Measurements from ENCODE around the gene CARMIL1.

The CARMIL1 gene

GRCh38 chr6:25359191-25359861 lies 80.2 kb downstream of the CARMIL1 start:
- ChIA-PET CTCF (interaction anchor here (1.1 kb wide), 1 partner anchor 80 kb away, joined by 4 read pairs; the partner anchor contains the start of gene CARMIL1), POLR2A (no interaction called here)
- peak; percentile 23 for DNase-seq (ENCODE audit: low read depth, low spot score)
- TF ChIP-seq, protein P1, sequence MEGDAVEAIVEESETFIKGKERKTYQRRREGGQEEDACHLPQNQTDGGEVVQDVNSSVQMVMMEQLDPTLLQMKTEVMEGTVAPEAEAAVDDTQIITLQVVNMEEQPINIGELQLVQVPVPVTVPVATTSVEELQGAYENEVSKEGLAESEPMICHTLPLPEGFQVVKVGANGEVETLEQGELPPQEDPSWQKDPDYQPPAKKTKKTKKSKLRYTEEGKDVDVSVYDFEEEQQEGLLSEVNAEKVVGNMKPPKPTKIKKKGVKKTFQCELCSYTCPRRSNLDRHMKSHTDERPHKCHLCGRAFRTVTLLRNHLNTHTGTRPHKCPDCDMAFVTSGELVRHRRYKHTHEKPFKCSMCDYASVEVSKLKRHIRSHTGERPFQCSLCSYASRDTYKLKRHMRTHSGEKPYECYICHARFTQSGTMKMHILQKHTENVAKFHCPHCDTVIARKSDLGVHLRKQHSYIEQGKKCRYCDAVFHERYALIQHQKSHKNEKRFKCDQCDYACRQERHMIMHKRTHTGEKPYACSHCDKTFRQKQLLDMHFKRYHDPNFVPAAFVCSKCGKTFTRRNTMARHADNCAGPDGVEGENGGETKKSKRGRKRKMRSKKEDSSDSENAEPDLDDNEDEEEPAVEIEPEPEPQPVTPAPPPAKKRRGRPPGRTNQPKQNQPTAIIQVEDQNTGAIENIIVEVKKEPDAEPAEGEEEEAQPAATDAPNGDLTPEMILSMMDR (IDR thresholded peaks at IDR 0.05; ENCODE audit: insufficient read depth, low read length, missing control alignments), result no peak
- 0 out of 2 replicates have a peak overlapping the region, but pooled peaks have one; percentile 6 for H3K4me3 ChIP-seq (ENCODE audit: low read depth, low read length)

DNA sequence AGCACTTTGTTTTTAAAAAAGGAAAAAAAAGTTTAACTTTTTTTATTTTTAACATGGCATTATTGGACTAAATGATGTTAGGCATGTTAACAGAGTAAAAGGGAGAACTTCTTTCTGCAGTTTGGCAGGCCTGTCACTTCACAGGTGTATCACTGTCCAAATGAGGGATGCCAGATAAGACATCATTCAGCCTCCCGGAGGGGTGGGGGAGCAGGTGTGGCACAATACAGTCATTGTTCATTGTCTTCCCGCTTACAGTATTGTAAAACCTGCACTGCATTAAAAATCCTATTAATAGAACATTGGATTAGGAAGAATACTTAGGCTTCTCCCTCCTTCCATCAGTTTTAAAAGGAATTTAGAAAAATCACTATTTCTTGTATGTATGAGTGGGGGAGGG lies 80.7 kb downstream of the CARMIL1 start:
- no peak overlapping the region for H3K4me3 ChIP-seq (ENCODE audit: low read depth, low read length)
- CTCF ChIA-PET, result interaction anchor here (1.1 to 2.5 kb wide), 2 partner anchors 81 to 137 kb away, joined by 4 to 6 read pairs; partner anchors contain the start of gene CARMIL1
- TF ChIP-seq, protein P1 (IDR thresholded peaks at IDR 0.05; ENCODE audit: insufficient read depth, low read length, missing control alignments), result no peak
- no peak for DNase-seq (ENCODE audit: low read depth, low spot score)
- POLR2A ChIA-PET, result no interaction called here

DNA sequence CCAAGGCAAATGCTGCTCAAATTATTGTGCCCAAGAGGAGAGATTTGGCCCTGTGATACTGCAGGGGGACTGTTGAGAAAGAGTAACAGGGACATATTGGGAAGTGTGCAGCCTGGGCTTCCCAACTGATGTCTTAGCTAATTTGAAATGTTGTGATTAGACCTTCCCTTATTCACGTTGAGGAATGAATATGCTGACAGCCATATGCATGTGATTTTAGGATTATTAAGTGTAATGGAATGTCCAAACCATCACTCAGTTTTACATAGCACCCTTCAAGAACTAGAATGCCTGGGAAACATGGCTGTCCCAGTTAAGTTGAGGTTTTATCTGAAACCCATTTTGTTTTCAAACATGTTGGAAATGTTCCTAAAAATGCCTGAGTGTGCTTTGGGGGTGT lies 81.4 kb downstream of the CARMIL1 start:
- TF ChIP-seq, protein P1 (IDR thresholded peaks at IDR 0.05; ENCODE audit: insufficient read depth, low read length, missing control alignments), result no peak
- POLR2A ChIA-PET, result no interaction called here
- H3K4me3 ChIP-seq (ENCODE audit: low read depth, low read length), result no peak overlapping the region
- peak; percentile 52 for DNase-seq (ENCODE audit: low read depth, low spot score)
- CTCF ChIA-PET, result interaction anchor here (2.5 kb wide), 1 partner anchor 137 kb away, joined by 6 read pairs; no protein-coding TSS in a partner anchor

GRCh38 chr6:25363427-25363826 lies 84.3 kb downstream of the CARMIL1 start:
- POLR2A ChIA-PET, result no interaction called here
- H3K4me3 ChIP-seq (ENCODE audit: low read depth, low read length), result no peak overlapping the region
- CTCF ChIA-PET, result no interaction called here
- TF ChIP-seq, protein P1 (IDR thresholded peaks at IDR 0.05; ENCODE audit: insufficient read depth, low read length, missing control alignments), result no peak
- no peak for DNase-seq (ENCODE audit: low read depth, low spot score)

DNA sequence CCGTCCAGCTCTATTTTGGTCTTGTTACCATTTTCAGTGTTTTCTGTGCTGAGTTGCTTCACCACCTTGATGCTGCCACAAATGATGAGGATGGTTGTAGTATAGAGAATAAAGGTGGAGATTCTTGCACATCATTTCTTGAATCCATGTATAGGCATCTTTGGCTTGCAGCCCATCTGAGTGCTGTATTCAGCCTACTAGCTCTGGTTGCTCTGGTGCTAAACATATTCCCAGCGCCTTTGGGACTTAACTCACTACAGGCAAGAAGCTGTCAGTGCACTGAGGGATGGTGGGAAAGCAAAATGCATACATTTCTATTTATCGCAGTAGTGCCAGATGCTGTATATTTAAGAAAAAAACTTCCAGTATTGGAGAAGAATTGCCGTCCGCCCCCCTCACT lies 86.0 kb downstream of the CARMIL1 start:
- TF ChIP-seq, protein P1 (IDR thresholded peaks at IDR 0.05; ENCODE audit: insufficient read depth, low read length, missing control alignments), result no peak
- DNase-seq (ENCODE audit: low read depth, low spot score), result no peak
- POLR2A ChIA-PET, result no interaction called here
- no peak overlapping the region for H3K4me3 ChIP-seq (ENCODE audit: low read depth, low read length)
- CTCF ChIA-PET, result no interaction called here

- TF ChIP-seq, protein P1 (IDR thresholded peaks at IDR 0.05; ENCODE audit: insufficient read depth, low read length, missing control alignments), result no peak
- DNase-seq (ENCODE audit: low read depth, low spot score), result no peak
- CTCF ChIA-PET, result no interaction called here
- no peak overlapping the region for H3K4me3 ChIP-seq (ENCODE audit: low read depth, low read length)
- POLR2A ChIA-PET, result no interaction called here
These were observed 87.8 kb downstream of the CARMIL1 start for GRCh38 chr6:25366903-25367545.

Data from AG04449 (cell line).